ENCODE data around the gene KRTAP5-10. TPM values are rescaled to one million over a fixed set of nuclear protein-coding genes. Genes with fewer than 3 reads are reported as not detected.

Gene KRTAP5-10, protein sequence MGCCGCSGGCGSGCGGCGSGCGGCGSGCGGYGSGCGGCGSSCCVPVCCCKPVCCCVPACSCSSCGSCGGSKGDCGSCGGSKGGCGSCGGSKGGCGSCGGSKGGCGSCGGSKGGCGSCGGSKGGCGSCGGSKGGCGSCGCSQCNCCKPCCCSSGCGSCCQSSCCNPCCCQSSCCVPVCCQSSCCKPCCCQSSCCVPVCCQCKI
- not detected in 5 replicates for total RNA-seq (2022; extraction: Qiagen RNA extraction)

DNA sequence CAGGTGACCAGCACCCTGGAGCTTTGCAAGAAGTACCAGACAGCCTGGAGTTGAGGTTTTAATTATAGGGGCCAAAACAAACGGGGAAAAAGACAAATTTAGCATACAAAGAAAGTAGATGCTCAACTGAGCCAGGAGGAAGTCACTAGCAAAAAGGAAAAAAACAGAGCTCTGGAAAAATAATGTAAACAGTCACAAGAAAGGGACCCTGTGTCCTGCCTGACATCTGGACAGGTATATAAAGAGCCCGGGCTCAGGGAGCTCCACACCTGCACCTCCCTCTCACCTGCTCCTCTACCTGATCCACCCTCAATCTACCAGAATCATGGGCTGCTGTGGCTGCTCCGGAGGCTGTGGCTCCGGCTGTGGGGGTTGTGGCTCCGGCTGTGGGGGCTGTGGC lies at the start of gene KRTAP5-10:
Gene KRTAP5-10 (plus strand): TSS at position 301 of the 400 bp plus-strand sequence. CDS start 25 bp downstream, at position 326.

DNA sequence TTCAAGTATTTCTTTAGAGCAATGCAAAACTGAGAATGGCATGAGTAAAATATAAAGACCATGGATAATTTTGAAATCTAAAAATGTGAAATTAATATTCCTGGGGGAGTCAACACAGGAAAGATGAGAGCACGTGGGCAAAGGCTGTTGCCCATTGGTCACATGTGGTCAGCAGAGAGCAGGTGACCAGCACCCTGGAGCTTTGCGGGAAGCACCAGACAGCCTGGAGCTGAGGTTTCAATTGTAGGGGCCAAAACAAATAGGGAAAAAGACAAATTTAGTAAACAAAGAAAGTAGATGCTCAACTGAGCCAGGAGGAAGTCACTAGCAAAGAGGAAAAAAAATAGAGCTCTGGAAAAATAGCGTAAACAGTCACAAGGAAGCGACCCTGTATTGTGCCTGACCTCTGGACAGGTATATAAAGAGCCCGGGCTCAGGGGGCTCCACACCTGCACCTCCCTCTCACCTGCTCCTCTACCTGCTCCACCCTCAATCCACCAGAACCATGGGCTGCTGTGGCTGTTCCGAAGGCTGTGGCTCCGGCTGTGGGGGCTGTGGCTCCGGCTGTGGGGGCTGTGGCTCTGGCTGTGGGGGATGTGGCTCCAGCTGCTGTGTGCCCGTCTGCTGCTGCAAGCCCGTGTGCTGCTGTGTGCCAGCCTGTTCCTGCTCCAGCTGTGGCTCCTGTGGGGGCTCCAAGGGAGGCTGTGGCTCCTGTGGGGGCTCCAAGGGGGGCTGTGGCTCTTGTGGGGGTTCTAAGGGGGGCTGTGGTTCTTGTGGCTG lies 38.4 kb upstream of the KRTAP5-10 start, which contains the start of gene KRTAP5-7:
Gene KRTAP5-7 (plus strand): TSS at position 472 of the 780 bp plus-strand sequence. CDS start 34 bp downstream, at position 506.

DNA sequence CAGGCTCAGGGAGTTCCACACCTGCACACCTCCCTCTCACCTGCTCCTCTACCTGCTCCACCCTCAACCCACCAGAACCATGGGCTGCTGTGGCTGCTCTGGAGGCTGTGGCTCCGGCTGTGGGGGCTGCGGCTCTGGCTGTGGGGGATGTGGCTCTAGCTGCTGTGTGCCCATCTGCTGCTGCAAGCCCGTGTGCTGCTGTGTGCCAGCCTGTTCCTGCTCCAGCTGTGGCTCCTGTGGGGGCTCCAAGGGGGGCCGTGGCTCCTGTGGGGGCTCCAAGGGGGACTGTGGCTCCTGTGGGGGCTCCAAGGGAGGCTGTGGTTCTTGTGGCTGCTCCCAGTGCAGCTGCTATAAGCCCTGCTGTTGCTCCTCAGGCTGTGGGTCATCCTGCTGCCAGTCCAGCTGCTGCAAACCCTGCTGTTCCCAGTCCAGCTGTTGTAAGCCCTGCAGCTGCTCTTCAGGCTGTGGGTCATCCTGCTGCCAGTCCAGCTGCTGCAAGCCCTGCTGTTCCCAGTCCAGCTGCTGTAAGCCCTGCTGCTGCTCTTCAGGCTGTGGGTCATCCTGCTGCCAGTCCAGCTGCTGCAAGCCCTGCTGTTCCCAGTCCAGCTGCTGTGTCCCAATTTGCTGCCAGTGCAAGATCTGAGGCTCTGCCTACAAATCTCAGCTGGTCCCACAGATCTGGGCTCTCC lies 27.2 kb upstream of the KRTAP5-10 start, which contains the start of gene KRTAP5-8:
Gene KRTAP5-8 (plus strand): TSS at position 49 of the 689 bp plus-strand sequence. CDS start 31 bp downstream, at position 80.

DNA sequence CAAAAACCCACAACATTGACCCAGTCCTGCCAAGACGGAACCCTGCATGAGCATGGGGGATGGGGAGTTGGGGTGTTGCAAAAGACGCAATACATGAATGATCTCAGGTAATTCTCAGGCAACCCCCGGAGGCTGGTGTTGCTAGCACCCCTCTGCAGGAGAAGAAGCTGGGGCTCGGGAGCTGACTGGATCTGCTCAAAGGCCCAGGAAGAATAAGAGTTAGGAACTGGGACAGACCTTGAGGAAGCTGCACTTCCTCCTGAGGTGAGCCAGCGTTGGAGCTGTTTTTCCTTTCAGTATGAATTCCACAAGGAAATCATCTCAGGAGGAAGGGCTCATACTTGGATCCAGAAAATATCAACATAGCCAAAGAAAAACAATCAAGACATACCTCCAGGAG lies 17.2 kb upstream of the KRTAP5-10 start, which contains the start of gene KRTAP5-9:
Gene KRTAP5-9 (plus strand): TSS at position 301 of the 400 bp plus-strand sequence. CDS start 238 bp downstream, outside the sequence.

DNA sequence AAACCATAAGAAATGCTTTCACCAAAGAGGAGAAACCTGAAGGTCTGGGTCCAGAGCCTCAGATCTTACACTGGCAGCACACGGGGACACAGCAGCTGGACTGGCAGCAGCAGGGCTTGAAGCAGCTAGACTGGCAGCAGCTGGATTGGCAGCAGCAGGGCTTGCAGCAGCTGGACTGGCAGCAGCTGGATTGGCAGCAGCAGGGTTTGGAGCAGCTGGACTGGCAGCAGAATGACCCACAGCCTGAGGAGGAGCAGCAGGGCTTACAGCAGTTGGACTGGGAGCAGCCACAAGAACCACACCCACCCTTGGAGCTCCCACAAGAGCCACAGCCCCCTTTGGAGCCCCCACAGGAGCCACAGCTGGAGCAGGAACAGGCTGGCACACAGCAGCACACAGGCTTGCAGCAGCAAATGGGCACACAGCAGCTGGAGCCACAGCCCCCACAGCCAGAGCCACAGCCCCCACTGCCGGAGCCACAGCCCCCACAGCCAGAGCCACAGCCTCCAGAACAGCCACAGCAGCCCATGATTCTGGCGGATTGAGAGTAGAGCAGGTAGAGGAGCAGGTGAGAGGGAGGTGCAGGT lies 17.0 kb downstream of the KRTAP5-10 start, which contains the start of gene KRTAP5-11:
Gene KRTAP5-11 (minus strand): TSS at position 567 of the 587 bp plus-strand sequence. CDS start 38 bp downstream, at position 529.

Other genes with a start within 250 kb of the KRTAP5-10 start
- gene DHCR7, start 117.2 kb upstream of the KRTAP5-10 start, total RNA-seq (2022; extraction: Qiagen RNA extraction): 39.2 to 52.6 TPM (median 48.3 TPM) in 5 replicates
- 37.4 to 49.6 TPM (median 48.7 TPM) in 5 replicates for gene NADSYN1, start 112.4 kb upstream of the KRTAP5-10 start, total RNA-seq (2022; extraction: Qiagen RNA extraction)
- not detected in 5 replicates for gene KRTAP5-7, start 38.3 kb upstream of the KRTAP5-10 start, total RNA-seq (2022; extraction: Qiagen RNA extraction)
- not detected in 5 replicates for gene KRTAP5-8, start 27.5 kb upstream of the KRTAP5-10 start, total RNA-seq (2022; extraction: Qiagen RNA extraction)
- gene KRTAP5-9, start 17.1 kb upstream of the KRTAP5-10 start, total RNA-seq (2022; extraction: Qiagen RNA extraction): not detected in 5 replicates
- gene KRTAP5-11, start 17.3 kb downstream of the KRTAP5-10 start, total RNA-seq (2022; extraction: Qiagen RNA extraction): not detected in 5 replicates

Data from A549 treated with Mapracorat at 1 μM for 4 hours (cell line).